ENCODE results near the gene ALOX15.
"Not testable (repeated sequence)": the region's sequence is repeated elsewhere in the genome, so short reads cannot be mapped to it uniquely, and the experiment has no call there.

The ALOX15 gene

DNA sequence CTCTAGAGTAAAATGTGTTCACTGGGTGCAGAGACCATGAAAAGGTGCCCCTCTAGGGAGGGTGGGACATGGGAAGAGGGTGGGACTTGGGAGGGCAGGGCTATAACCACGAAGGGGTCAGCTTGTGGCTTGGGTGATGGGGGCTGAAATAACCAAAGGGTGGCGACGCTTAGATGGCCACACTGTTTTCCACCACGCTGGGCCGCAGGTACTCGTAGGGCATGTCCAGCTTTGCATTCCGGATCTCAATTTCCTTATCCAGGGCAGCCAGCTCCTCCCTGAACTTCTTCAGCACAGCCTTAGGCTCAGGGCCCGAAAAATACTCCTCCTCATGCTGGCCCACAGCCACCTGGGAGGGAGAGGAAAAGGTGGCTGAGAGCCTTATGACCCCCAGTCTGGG lies 10.0 kb downstream of the ALOX15 start:
- no peak for DNase-seq (ENCODE audit: insufficient read length)
- no peak for FAIRE-seq
- TF ChIP-seq POLR2A (IDR thresholded peaks at IDR 0.05; ENCODE audit: low read depth, low read length) = no peak
- no peak for TF ChIP-seq POLR2AphosphoS5 (IDR thresholded peaks at IDR 0.05; ENCODE audit: low read depth, low read length)
- TF ChIP-seq TAF1 (IDR thresholded peaks at IDR 0.05; ENCODE audit: borderline replicate concordance, low read depth, low read length) = no peak

DNA sequence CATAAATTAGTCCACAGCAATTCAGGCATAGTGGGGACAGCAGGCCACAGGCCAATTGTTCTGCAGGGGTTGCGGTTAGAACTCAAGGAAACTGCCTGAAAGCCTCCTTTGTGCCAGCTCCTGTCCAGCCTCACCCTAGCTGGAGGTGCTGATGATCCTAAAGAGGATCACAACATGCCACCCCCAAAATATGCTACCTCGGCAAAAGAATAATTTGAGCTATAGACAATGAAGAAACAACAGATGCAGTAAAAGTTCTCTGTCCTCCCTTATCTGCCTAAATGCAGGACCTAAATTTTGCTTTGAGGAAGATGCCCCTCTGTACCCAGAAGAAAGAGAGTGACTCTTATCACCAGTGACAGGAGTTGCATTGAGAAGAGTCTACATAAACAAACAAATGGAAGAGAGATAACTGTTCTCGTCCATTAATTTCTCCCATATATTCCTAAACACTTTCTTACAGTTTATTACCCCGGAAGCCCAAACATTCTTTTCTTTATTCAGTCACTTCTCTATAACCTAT lies 14.7 kb downstream of the ALOX15 start:
- DNase-seq (ENCODE audit: insufficient read length) = no peak
- TF ChIP-seq POLR2AphosphoS5 (IDR thresholded peaks at IDR 0.05; ENCODE audit: low read depth, low read length) (no peak), POLR2A (IDR thresholded peaks at IDR 0.05; ENCODE audit: low read depth, low read length) (no peak), TAF1 (IDR thresholded peaks at IDR 0.05; ENCODE audit: borderline replicate concordance, low read depth, low read length) (no peak)
- FAIRE-seq = no peak

DNA sequence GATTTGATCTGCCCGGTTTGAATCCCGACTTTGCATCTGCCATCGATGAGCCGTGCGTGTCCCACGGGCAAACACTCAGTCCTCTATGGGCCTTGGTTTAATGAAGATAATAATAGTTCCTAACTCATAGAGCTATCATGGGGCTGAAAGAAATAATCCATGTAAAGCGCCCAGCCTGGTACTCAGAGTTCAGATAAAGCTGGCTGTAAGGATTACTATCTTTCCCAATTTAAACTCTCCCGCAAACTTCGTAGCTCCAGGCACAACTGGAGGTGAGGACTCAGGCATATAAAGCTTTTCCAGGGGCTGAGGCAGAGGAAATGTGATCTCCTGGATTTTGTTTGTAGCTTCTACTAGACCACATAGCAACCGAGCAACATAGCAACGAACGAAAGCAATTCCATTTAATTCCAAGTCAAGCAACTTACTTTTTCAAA lies 16.3 kb downstream of the ALOX15 start:
- TF ChIP-seq TAF1 (IDR thresholded peaks at IDR 0.05; ENCODE audit: borderline replicate concordance, low read depth, low read length) (no peak), POLR2A (IDR thresholded peaks at IDR 0.05; ENCODE audit: low read depth, low read length) (no peak), POLR2AphosphoS5 (IDR thresholded peaks at IDR 0.05; ENCODE audit: low read depth, low read length) (no peak)
- FAIRE-seq = no peak
- DNase-seq (ENCODE audit: insufficient read length) = no peak

DNA sequence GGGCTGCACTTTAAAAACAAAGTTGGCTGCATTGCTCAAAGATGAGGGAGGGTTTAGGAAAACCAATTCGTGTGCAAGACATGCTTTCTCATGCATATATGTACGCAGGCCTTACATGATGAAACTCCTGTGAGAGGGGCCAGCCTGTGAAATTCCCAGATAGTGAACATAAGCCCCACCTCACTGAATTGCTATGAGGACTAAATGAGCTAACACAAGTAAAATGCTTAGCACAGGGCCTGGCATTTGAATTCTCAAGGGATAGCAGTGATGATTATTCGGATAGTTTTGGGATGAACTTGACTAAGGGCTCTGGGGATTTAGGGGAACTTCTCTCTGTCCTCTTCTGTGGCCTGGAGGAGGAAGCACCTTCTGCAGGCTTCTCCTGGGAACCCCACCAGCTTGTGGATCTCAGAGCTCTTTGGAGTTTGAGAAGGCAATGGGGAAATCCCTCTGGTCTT lies 17.0 kb downstream of the ALOX15 start:
- FAIRE-seq; DNase-seq (ENCODE audit: insufficient read length): not testable (repeated sequence)

DNA sequence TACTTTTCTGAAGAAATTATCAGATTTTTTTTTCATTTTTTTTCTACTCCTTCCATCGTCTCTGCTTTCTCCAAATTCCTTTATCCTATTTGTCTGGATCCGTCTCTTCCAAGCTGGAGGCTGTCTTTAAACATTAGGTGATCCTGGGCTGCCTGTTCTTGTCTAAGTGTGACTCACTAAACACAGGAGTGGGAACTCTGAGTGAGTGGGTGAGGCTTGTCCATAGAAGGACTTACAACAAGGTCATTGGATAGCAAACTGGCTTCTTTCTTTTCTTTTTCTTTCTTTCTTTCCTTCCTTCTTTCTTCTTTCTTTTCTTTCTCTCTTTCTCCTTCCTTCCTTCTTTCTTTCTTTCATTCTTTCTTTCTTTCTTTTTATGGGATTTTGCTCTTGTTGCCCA lies 18.2 kb downstream of the ALOX15 start:
- no peak for DNase-seq (ENCODE audit: insufficient read length)
- FAIRE-seq = no peak
- TF ChIP-seq TAF1 (IDR thresholded peaks at IDR 0.05; ENCODE audit: borderline replicate concordance, low read depth, low read length) = no peak
- no peak for TF ChIP-seq POLR2A (IDR thresholded peaks at IDR 0.05; ENCODE audit: low read depth, low read length)
- no peak for TF ChIP-seq POLR2AphosphoS5 (IDR thresholded peaks at IDR 0.05; ENCODE audit: low read depth, low read length)

DNA sequence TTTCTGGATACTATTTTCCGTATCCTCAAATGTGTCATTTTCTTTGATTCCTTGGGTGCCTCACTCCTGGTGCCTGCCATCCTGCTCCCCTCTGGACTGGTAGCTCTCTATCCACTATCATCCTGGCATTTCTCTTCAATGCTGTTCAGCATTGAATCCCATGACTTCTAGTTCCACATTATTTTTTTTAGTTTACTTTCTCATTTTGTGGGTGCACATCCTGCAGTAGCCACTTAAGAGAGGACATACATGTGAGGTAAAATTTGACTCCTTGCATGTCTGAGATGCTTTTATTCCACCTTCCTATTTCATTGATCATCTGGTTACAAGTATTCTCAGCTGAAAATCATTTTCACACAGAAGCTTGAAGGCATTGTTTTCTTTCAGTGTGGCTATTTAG lies 19.1 kb downstream of the ALOX15 start:
- DNase-seq (ENCODE audit: insufficient read length) (no peak), FAIRE-seq (no peak)
- no peak for TF ChIP-seq POLR2AphosphoS5 (IDR thresholded peaks at IDR 0.05; ENCODE audit: low read depth, low read length)
- no peak for TF ChIP-seq TAF1 (IDR thresholded peaks at IDR 0.05; ENCODE audit: borderline replicate concordance, low read depth, low read length)
- no peak for TF ChIP-seq POLR2A (IDR thresholded peaks at IDR 0.05; ENCODE audit: low read depth, low read length)

DNA sequence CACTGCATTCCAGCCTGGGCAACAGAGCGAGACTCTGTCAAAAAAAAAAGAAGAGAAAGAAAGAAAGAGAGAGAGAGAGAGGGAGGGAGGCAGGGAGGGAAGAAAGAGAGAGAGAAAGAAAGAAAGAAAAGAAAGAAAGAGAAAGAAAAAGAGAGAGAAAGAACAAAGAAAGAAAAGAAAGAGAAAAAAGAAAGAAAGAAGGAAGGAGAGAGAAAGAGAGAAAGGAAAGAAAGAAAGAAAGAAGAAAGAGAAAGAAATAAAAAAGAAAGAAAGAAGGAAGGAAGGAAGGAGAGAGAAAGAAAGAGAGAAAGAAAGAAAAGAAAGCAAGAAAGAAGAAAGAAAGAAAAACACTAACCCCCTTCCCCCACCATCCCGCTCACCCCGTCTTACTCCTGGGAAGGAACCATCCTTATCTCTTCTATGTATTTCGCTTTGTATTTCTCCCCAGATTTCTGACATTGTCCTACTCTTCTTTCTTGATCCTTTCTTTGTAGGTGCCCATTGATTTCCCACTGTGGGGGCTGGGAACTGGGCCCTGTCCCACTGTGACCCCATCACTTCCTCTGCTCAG lies 20.9 kb downstream of the ALOX15 start:
- DNase-seq (ENCODE audit: insufficient read length) = no peak
- TF ChIP-seq POLR2A (IDR thresholded peaks at IDR 0.05; ENCODE audit: low read depth, low read length) = no peak
- no peak for FAIRE-seq

DNA sequence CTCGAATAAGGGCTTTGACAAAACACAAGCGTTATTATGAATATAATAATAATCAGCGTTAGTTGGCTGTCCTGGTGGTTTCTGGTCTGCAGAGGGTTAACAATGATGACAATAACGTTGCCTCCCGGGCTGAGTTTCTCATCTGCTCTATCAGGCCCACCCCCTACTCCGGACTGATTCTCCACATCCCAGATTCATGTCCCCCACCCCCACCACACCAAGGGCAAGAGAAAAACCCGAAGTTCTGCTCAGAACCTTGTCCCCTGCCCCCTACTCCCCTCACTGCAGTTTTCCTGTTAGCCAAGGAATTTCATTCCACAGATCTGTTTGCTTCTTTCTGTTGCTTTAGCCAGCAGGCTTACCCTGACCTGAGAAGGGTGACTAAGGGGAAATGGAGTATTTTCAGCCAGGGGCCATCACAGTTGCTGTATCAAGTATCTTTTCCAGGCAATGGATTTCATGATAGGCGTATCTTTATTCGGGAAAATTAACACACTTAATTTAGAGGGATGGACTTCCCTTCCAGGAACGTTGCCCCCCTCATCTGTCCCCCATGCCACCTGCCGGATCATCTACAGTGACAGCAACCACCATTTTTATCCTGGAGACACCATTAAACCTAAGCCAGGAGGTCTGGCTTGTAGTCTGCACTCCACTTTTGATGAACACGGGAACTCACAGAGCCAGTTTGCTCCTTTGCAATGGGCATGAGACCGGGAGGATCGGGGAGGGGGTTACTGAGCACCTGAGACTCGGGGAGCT lies 23.7 kb downstream of the ALOX15 start:
- DNase-seq (ENCODE audit: insufficient read length) = no peak
- FAIRE-seq = no peak
- TF ChIP-seq POLR2A (IDR thresholded peaks at IDR 0.05; ENCODE audit: low read depth, low read length) (no peak), POLR2AphosphoS5 (IDR thresholded peaks at IDR 0.05; ENCODE audit: low read depth, low read length) (no peak), TAF1 (IDR thresholded peaks at IDR 0.05; ENCODE audit: borderline replicate concordance, low read depth, low read length) (no peak)

DNA sequence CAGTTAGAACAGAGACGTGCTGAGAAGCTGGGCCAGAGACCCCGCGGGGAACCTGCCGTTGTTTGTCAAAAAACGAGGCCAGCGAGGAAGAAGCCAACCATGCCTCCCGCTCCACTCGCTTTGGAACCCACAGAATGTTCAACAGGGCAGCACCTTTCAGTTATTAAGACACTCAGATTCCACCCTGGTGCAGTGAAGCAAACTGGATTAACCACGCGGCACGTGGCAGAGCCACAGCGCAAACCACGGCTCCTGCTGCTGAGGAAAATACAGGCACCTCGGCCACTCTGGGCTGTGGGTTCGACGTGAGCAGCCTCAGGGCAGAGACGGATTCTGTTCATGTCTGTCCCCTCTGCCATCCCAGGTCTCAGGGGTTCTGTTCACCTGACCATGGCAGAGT lies 24.4 kb downstream of the ALOX15 start:
- DNase-seq (ENCODE audit: insufficient read length) (no peak), FAIRE-seq (no peak)
- TF ChIP-seq TAF1 (IDR thresholded peaks at IDR 0.05; ENCODE audit: borderline replicate concordance, low read depth, low read length) (no peak), POLR2AphosphoS5 (IDR thresholded peaks at IDR 0.05; ENCODE audit: low read depth, low read length) (no peak), POLR2A (IDR thresholded peaks at IDR 0.05; ENCODE audit: low read depth, low read length) (no peak)

DNA sequence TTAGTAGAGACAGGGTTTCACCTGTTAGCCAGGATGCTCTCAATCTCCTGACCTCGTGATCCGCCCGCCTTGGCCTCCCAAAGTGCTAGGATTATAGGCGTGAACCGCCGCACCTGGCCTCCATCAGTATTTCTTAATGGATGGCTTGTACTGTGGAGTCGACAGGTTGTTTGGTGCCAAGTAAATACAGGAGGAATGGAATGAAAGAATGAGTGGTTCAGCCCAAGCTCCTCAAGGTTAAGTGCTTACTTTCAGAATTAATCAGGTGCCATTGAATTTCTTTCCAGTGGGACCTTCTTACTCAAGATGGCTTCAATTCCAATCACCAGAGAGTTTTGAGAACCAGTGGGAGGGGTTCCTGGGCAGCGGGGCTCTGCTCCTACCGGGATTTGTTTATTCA lies 25.0 kb downstream of the ALOX15 start:
- FAIRE-seq (no peak), DNase-seq (ENCODE audit: insufficient read length) (no peak)
- no peak for TF ChIP-seq POLR2AphosphoS5 (IDR thresholded peaks at IDR 0.05; ENCODE audit: low read depth, low read length)
- no peak for TF ChIP-seq POLR2A (IDR thresholded peaks at IDR 0.05; ENCODE audit: low read depth, low read length)
- no peak for TF ChIP-seq TAF1 (IDR thresholded peaks at IDR 0.05; ENCODE audit: borderline replicate concordance, low read depth, low read length)

DNA sequence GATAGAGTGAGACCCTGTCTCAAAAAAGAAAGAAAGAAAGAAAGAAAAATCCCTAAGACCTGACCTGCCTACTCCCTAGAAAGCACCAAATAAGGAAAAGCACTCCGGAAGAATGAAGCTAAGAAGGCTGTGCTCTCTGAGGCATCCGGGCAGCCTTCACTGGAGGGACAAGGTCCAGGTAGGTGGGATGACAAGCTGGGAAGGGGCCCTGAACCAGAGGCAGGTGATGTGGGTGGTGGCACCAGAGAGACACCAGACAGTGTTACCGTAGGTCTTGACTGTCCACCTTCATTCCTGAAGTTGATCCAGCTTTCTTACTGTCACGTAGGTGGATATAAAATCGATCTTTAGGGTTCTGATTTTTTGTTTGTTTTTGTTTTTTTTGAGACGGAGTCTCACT lies 30.8 kb downstream of the ALOX15 start:
- FAIRE-seq (no peak), DNase-seq (ENCODE audit: insufficient read length) (no peak)
- TF ChIP-seq POLR2AphosphoS5 (IDR thresholded peaks at IDR 0.05; ENCODE audit: low read depth, low read length) (no peak), TAF1 (IDR thresholded peaks at IDR 0.05; ENCODE audit: borderline replicate concordance, low read depth, low read length) (no peak), POLR2A (IDR thresholded peaks at IDR 0.05; ENCODE audit: low read depth, low read length) (no peak)

DNA sequence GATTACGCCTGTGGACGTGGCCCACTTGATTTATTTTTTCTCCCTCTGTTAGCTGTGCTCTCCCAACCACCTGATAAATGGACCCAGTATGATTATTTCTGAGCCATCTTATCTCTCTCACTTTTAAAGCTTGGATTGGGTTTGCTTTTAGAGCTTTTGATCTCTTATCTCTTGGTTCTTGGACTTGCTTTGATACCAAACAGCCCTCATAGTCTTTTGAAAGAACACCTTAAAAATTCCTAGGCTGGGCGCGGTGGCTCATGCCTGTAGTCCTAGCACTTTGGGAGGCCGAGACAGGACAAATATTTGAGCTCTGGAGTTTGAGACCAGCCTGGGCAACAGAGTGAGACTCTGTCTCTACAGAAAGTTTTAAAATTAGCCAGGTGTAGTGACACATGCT lies 31.3 kb downstream of the ALOX15 start:
- FAIRE-seq (no peak), DNase-seq (ENCODE audit: insufficient read length) (no peak)
- TF ChIP-seq TAF1 (IDR thresholded peaks at IDR 0.05; ENCODE audit: borderline replicate concordance, low read depth, low read length) (no peak), POLR2AphosphoS5 (IDR thresholded peaks at IDR 0.05; ENCODE audit: low read depth, low read length) (no peak)
